RWPE1 (cell line): ENCODE data around the gene GAN.

Experiments
- CTCF ChIA-PET: fragments of 350-600 bp; sonication (Branson Sonifier 250); formaldehyde crosslinking; extraction: SDS; loops from one replicate; lab custom pipeline; 2021; lab: Yijun Ruan, JAX
- POLR2A ChIA-PET: fragments of 400-600 bp; formaldehyde crosslinking; extraction: SDS; loops from one replicate; lab custom pipeline; 2020; ENCODE audit warnings: antibody characterized with exemption; ENCODE audit not compliant: low non-redundant PET; lab: Yijun Ruan, JAX
- DNase-seq: peaks from one replicate; pipeline ENCODE4 v3.0.0; 2012; ENCODE audit warnings: low spot score
- H3K27ac ChIP-seq: fragments of 450-650 bp; 2 replicates; pipeline ENCODE4 v1.5.1; 2017
- CTCF ChIP-seq: fragments of 450-650 bp; conservative IDR thresholded peaks from 2 replicates; pipeline ENCODE4 v1.5.1; 2017; ENCODE audit warnings: low read depth, mild to moderate bottlenecking

Gene GAN

GRCh38 chr16:81353895-81354294 lies 39.1 kb downstream of the GAN start:
- TF ChIP-seq CTCF, result no peak
- H3K27ac ChIP-seq, result no peak overlapping the region
- CTCF ChIA-PET, result no interaction called here
- DNase-seq, result no peak
- POLR2A ChIA-PET, result no interaction called here

DNA sequence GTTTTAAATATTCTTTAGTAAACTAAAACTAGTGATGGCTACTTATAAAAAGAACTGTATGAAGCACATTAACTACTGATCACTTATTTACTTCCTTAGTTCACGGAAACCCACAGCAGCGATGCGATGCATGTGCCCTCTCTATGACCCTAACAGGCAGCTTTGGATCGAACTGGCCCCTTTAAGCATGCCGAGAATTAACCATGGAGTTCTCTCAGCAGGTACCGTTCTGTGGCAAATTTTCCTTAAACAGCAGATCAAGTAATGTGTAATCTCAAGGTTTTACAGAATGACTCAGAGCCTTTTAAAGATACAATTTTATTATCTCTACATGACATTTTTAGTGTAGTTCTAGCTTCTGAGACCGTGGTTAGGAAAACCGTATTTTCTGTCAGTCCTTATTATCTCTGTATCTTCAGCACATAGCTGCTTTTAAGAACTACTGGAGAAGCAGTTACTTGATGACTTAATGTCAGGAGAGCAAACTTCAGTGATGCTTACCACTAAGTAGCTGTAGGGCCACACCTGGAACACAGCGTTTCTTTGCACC lies 43.0 kb downstream of the GAN start:
- ChIA-PET POLR2A (no interaction called here), CTCF (interaction anchor here (0.7 kb wide), 1 partner anchor 371 kb away, joined by 3 read pairs; no protein-coding TSS in a partner anchor)
- DNase-seq, result no peak
- no peak overlapping the region for H3K27ac ChIP-seq
- no peak for TF ChIP-seq CTCF

DNA sequence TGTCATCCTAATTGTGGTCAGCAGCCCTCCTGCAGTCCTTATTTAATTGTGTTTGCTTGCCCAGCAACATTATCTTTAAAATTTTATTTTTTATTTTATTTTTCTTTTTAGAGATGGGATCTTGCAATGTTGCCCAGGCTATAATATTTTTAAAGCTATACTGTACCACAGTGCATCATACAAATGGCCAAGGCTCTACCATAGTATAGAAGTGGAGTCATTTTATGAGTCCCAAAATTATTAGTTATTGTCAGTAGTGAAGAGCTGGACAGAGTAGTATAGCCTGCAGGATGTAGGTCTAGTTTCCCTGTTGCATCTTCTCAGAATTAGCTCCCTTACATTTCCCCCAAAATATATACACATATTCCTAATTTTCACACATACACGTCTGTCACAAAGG lies 44.1 kb downstream of the GAN start:
- ChIA-PET CTCF (no interaction called here), POLR2A (no interaction called here)
- no peak for DNase-seq
- no peak overlapping the region for H3K27ac ChIP-seq
- TF ChIP-seq CTCF, result no peak

DNA sequence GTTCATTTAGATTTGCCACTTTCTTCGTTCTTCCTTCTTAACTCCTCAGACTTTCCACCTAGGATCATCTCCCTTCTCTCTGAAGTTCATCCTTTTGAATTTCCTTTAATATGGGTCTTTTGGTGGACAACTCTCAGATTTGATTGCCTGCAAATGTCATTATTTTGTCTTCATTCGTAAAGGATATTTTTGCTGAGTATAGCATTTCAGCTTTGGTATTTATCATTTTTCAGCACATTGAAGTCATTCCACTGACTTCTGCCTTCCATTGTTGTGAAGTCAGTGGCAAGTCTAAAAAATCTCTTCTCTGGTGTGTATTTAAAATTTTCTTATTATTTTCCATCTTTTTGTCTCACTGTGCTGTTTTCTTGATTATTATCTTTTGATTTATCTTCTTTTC lies 45.4 kb downstream of the GAN start:
- TF ChIP-seq CTCF, result no peak
- ChIA-PET POLR2A (no interaction called here), CTCF (no interaction called here)
- H3K27ac ChIP-seq, result no peak overlapping the region
- no peak for DNase-seq

GRCh38 chr16:81365731-81366130 lies 51.0 kb downstream of the GAN start:
- ChIA-PET CTCF (interaction anchor here (0.7 to 2.0 kb wide), 3 partner anchors 357 to 372 kb away, joined by 3 to 8 read pairs (median 3); no protein-coding TSS in a partner anchor), POLR2A (no interaction called here)
- DNase-seq, result no peak
- no peak overlapping the region for H3K27ac ChIP-seq
- TF ChIP-seq CTCF, result no peak

DNA sequence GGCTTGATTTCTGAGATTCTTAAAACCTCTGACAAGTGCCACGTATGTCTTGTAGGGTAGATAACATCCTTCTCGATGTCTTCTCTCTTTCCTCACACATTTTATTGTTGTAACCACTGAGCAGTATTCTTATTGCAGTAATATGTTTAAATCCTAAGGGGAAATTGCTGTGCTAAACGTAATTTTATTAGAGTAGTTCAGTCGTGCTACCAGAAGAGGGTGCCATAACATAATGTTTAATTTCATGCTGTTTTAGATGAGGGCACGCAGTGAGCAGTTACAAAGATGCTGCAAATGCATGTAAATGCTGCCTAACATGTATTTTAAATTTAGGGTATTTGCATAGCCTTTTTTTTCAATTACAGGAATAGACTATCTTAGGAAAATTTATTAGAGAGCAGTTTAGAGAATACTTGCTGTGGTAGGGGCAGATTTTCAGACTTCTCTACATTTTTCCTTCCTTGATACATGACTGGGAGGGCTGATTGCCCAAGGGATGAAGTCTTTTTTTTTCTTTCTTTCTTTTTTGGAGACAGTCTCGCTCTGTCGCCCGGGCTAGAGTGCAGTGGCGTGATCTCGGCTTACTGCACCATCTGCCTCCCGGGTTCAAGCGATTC lies 51.7 kb downstream of the GAN start:
- peak; percentile 28 for DNase-seq
- POLR2A ChIA-PET, result no interaction called here
- H3K27ac ChIP-seq, result no peak overlapping the region
- TF ChIP-seq CTCF, result peak; percentile 66
- CTCF ChIA-PET, result interaction anchor here (0.6 to 1.3 kb wide), 4 partner anchors 154 to 371 kb away, joined by 3 to 8 read pairs (median 4); no protein-coding TSS in a partner anchor
